ENCODE results near the gene SOX13. TPM values are rescaled to one million over a fixed set of nuclear protein-coding genes. Genes with fewer than 3 reads are reported as not detected.

The SOX13 gene
- total RNA-seq, 4 donors from 2014 or later = 12.1 to 34.1 (median 33.4) TPM

DNA sequence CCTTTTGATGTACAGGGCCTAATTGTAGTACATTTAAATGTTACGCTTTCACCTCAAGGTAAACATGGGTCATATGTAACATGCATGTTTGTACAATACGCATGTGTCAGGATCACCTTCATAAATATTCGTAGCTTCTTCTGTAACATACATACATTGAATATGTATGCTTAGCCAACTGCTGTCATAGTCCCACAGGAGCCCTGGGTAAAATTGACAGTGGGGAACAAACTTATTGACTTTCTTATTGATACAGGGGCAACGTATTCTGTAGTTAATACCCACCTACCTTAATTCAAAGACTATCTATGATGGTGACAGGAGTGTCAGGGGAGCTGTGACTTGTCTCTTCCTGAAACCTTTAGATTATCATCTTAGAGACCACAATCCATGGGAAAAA is 96.9 kb downstream of the SOX13 start:
- Histone ChIP-seq H3K36me3 (no peaks in the 10 kb centered on the region), H3K27ac (no peak overlapping the region), H3K4me1 (no peaks in the 10 kb centered on the region), H3K9me3 (peaks cover 5 to 6% of the 10 kb centered on the region in 2 donors), H3K4me3 (no peak overlapping the region), H3K27me3 (peaks cover 8% of the 10 kb centered on the region)
- TF ChIP-seq POLR2A (IDR thresholded peaks at IDR 0.05) (no peak), POLR2AphosphoS5 (IDR thresholded peaks at IDR 0.05) (no peak), CTCF (IDR thresholded peaks at IDR 0.05) (no peak), EP300 (IDR thresholded peaks at IDR 0.05; ENCODE audit: low read depth) (no peak)
- WGBS, 2 donors (ENCODE audit: low coverage in 1 of 2) = 79 to 89% methylated on average over 4 of the region's 4 CpGs
- intact Hi-C loops (cut with DNase I; ENCODE audit: low total_unique reads) (no loop called here), in situ Hi-C loops (cut with MboI; ENCODE audit: low pct_ligation_motif_present in 1 of 4, low pct_unique_long_range_greater_than_20kb in 1 of 4, low sequenced_read_pairs in 3 of 4) (loop anchor here (5.0 to 10.0 kb wide), 2 partner anchors 192 to 195 kb away; no protein-coding TSS in a partner anchor)
- no peak for DNase-seq

GRCh38 chr1:204170494-204171155 is 97.7 kb downstream of the SOX13 start:
- in situ Hi-C loops (cut with MboI; ENCODE audit: low pct_ligation_motif_present in 1 of 4, low pct_unique_long_range_greater_than_20kb in 1 of 4, low sequenced_read_pairs in 3 of 4) = no loop called here
- DNase-seq = no peak

GRCh38 chr1:204171751-204172178 is 98.8 kb downstream of the SOX13 start:
- Histone ChIP-seq H3K27ac (no peak overlapping the region), H3K36me3 (no peaks in the 10 kb centered on the region), H3K4me3 (no peak overlapping the region), H3K9me3 (peaks cover 5 to 6% of the 10 kb centered on the region in 2 donors), H3K27me3 (peaks cover 10% of the 10 kb centered on the region), H3K4me1 (no peaks in the 10 kb centered on the region)
- intact Hi-C loops (cut with DNase I; ENCODE audit: low total_unique reads) (no loop called here), in situ Hi-C loops (cut with MboI; ENCODE audit: low pct_ligation_motif_present in 1 of 4, low pct_unique_long_range_greater_than_20kb in 1 of 4, low sequenced_read_pairs in 3 of 4) (no loop called here)
- TF ChIP-seq EP300 (IDR thresholded peaks at IDR 0.05; ENCODE audit: low read depth) (no peak), CTCF (IDR thresholded peaks at IDR 0.05) (no peak), POLR2A (IDR thresholded peaks at IDR 0.05) (no peak), POLR2AphosphoS5 (IDR thresholded peaks at IDR 0.05) (no peak)
- WGBS, 2 donors (ENCODE audit: low coverage in 1 of 2) = 54 to 57% methylated on average over 4 of the region's 4 CpGs
- no peak for DNase-seq

More at GRCh38 chr1:204170494-204171155, 97.7 kb downstream of the SOX13 start:
- TF ChIP-seq EP300 (IDR thresholded peaks at IDR 0.05; ENCODE audit: low read depth) (no peak), POLR2AphosphoS5 (IDR thresholded peaks at IDR 0.05) (no peak), CTCF (IDR thresholded peaks at IDR 0.05) (no peak), POLR2A (IDR thresholded peaks at IDR 0.05) (no peak)
- peaks cover 10% of the 10 kb centered on the region for H3K27me3 ChIP-seq
- intact Hi-C loops (cut with DNase I; ENCODE audit: low total_unique reads) = no loop called here
- H3K36me3 ChIP-seq = no peaks in the 10 kb centered on the region
- 93% methylated on average over 3 of the region's 3 CpGs; no CpG with 5 or more reads in 1 of the 2 donors for WGBS, 2 donors (ENCODE audit: low coverage in 1 of 2)
- no peak overlapping the region for H3K4me3 ChIP-seq
- no peak overlapping the region for H3K27ac ChIP-seq
- peaks cover 5 to 6% of the 10 kb centered on the region in 2 donors for H3K9me3 ChIP-seq
- no peaks in the 10 kb centered on the region for H3K4me1 ChIP-seq

- DNase-seq = no peak
- intact Hi-C loops (cut with DNase I; ENCODE audit: low total_unique reads) = no loop called here
- no peak for TF ChIP-seq POLR2AphosphoS5 (IDR thresholded peaks at IDR 0.05)
- no peak for TF ChIP-seq CTCF (IDR thresholded peaks at IDR 0.05)
- TF ChIP-seq POLR2A (IDR thresholded peaks at IDR 0.05) = no peak
- no peak for TF ChIP-seq EP300 (IDR thresholded peaks at IDR 0.05; ENCODE audit: low read depth)
- H3K9me3 ChIP-seq = peaks cover 5 to 6% of the 10 kb centered on the region in 2 donors
- H3K4me3 ChIP-seq = no peak overlapping the region
- H3K4me1 ChIP-seq = no peaks in the 10 kb centered on the region
- no peak overlapping the region for H3K27ac ChIP-seq
- H3K36me3 ChIP-seq = no peaks in the 10 kb centered on the region
- peaks cover 10% of the 10 kb centered on the region for H3K27me3 ChIP-seq
- in situ Hi-C loops (cut with MboI; ENCODE audit: low pct_ligation_motif_present in 1 of 4, low pct_unique_long_range_greater_than_20kb in 1 of 4, low sequenced_read_pairs in 3 of 4) = no loop called here
- 80 to 87% methylated on average over 1 to 2 of the region's 2 CpGs for WGBS, 2 donors (ENCODE audit: low coverage in 1 of 2)
Measured at GRCh38 chr1:204172404-204173029, 99.6 kb downstream of the SOX13 start.

Data from transverse colon (tissue), 4 donors.